Suprapubic skin (tissue), 3 donors: ENCODE data around the gene FNDC5.
A peak's percentile ranks its signal among the peaks of the same experiment; 100 is the strongest.

ENCODE experiments used
- CTCF ChIP-seq, 2 donors: fragments of 200-600 bp in 1 of 2; fragments of 450-650 bp in 1 of 2; sonication (generic) in 1 of 2; IDR thresholded peaks; one replicate each; pipeline ENCODE4 v1.5.1; 2016 to 2019; ENCODE audit warnings: antibody characterized with exemption in 2 of 2, mild to moderate bottlenecking in 1 of 2, moderate library complexity in 1 of 2
- POLR2A ChIP-seq, 2 donors: fragments of 450-650 bp; IDR thresholded peaks; one replicate each; pipeline ENCODE4 v1.6.1; 2017; ENCODE audit warnings: antibody characterized with exemption in 2 of 2, mild to moderate bottlenecking in 2 of 2, moderate library complexity in 2 of 2

- TF ChIP-seq POLR2A (IDR thresholded peaks at IDR 0.05): peak; percentile 57 to 68
- no peak for TF ChIP-seq CTCF (IDR thresholded peaks at IDR 0.05)
Observed at GRCh38 chr1:32817159-32817814, 53.4 kb downstream of the FNDC5 start, which contains the start of the genes S100PBP and YARS1.
